SK-N-SH treated with all-trans-retinoic acid at 6 μM for 48 hours (cell line): Measurements from ENCODE around the gene MARCHF10.

Source experiments
- ARNTL ChIP-seq: fragments of 450-650 bp; formaldehyde crosslinking; IDR thresholded peaks from 2 replicates; pipeline ENCODE4 v1.5.0; 2020; ENCODE audit warnings: low read depth, mild to moderate bottlenecking, moderate library complexity, borderline replicate concordance
- BACH2 ChIP-seq: fragments of 250-450 bp; sonication (Bioruptor Pico); IDR thresholded peaks from 2 replicates; pipeline ENCODE4 v1.9.0; 2021; ENCODE audit warnings: mild to moderate bottlenecking, borderline replicate concordance
- GLIS3 ChIP-seq: fragments of 250-450 bp; sonication (Bioruptor Pico); IDR thresholded peaks from 2 replicates; pipeline ENCODE4 v1.5.0; 2020; ENCODE audit warnings: mild to moderate bottlenecking, moderate library complexity
- ISL1 ChIP-seq: fragments of 250-450 bp; sonication (Bioruptor Pico); IDR thresholded peaks from 2 replicates; pipeline ENCODE4 v2.1.2; 2022; ENCODE audit warnings: mild to moderate bottlenecking, moderate library complexity
- OSR1 ChIP-seq: fragments of 250-450 bp; sonication (Bioruptor Pico); IDR thresholded peaks from 2 replicates; pipeline ENCODE4 v1.8.0; 2022; ENCODE audit warnings: moderate library complexity, mild to moderate bottlenecking, inconsistent platforms
- RARB ChIP-seq: fragments of 250-450 bp; sonication (Bioruptor Pico); IDR thresholded peaks from 2 replicates; pipeline ENCODE4 v1.8.0; 2021; ENCODE audit warnings: mild to moderate bottlenecking, moderate library complexity
- SNAI2 ChIP-seq: fragments of 250-450 bp; sonication (Bioruptor Pico); IDR thresholded peaks from 2 replicates; pipeline ENCODE4 v1.5.0; 2020; ENCODE audit warnings: mild to moderate bottlenecking, moderate library complexity
- TCF4 ChIP-seq: fragments of 250-450 bp; sonication (Bioruptor Pico); IDR thresholded peaks from 2 replicates; pipeline ENCODE4 v1.8.0; 2021; ENCODE audit warnings: mild to moderate bottlenecking, moderate library complexity, borderline replicate concordance
- TOX ChIP-seq: fragments of 250-450 bp; sonication (Bioruptor Pico); IDR thresholded peaks from 2 replicates; pipeline ENCODE4 v1.8.0; 2021; ENCODE audit warnings: mild to moderate bottlenecking, moderate library complexity, borderline replicate concordance
- ZFP3 ChIP-seq: fragments of 250-450 bp; sonication (Bioruptor Pico); IDR thresholded peaks from 2 replicates; pipeline ENCODE4 v1.5.0; 2020; ENCODE audit warnings: mild to moderate bottlenecking, moderate library complexity
- ZFP30 ChIP-seq: fragments of 450-650 bp; formaldehyde crosslinking; IDR thresholded peaks from 2 replicates; pipeline ENCODE4 v1.5.0; 2022; ENCODE audit warnings: mild to moderate bottlenecking, moderate library complexity
- ZNF565 ChIP-seq: fragments of 450-650 bp; formaldehyde crosslinking; conservative IDR thresholded peaks from 2 replicates; pipeline ENCODE4 v1.5.0; 2020; ENCODE audit warnings: low read depth, mild to moderate bottlenecking, moderate library complexity
- ZNF8 ChIP-seq: fragments of 450-650 bp; formaldehyde crosslinking; IDR thresholded peaks from 2 replicates; pipeline ENCODE4 v1.5.0; 2020; ENCODE audit warnings: mild to moderate bottlenecking, moderate library complexity
- TF ChIP-seq, protein P1 (sequence below): fragments of 250-450 bp; sonication (Bioruptor Pico); IDR thresholded peaks from 2 replicates; pipeline ENCODE4 v1.8.0; 2020; ENCODE audit warnings: mild to moderate bottlenecking, moderate library complexity, borderline replicate concordance

GRCh38 chr17:62655656-62656055 lies 152.5 kb downstream of the MARCHF10 start:
- TF ChIP-seq ARNTL (CRISPR knock-in tag) (no peak), BACH2 (no peak), TOX (CRISPR knock-in tag) (no peak), RARB (CRISPR knock-in tag) (no peak), GLIS3 (CRISPR knock-in tag) (no peak), ZFP3 (CRISPR knock-in tag) (no peak), OSR1 (no peak), ZFP30 (CRISPR knock-in tag) (no peak), TCF4 (CRISPR knock-in tag) (no peak), ISL1 (CRISPR knock-in tag) (no peak), ZNF565 (CRISPR knock-in tag) (no peak), ZNF8 (CRISPR knock-in tag) (no peak), SNAI2 (CRISPR knock-in tag) (no peak)
- TF ChIP-seq, protein P1, sequence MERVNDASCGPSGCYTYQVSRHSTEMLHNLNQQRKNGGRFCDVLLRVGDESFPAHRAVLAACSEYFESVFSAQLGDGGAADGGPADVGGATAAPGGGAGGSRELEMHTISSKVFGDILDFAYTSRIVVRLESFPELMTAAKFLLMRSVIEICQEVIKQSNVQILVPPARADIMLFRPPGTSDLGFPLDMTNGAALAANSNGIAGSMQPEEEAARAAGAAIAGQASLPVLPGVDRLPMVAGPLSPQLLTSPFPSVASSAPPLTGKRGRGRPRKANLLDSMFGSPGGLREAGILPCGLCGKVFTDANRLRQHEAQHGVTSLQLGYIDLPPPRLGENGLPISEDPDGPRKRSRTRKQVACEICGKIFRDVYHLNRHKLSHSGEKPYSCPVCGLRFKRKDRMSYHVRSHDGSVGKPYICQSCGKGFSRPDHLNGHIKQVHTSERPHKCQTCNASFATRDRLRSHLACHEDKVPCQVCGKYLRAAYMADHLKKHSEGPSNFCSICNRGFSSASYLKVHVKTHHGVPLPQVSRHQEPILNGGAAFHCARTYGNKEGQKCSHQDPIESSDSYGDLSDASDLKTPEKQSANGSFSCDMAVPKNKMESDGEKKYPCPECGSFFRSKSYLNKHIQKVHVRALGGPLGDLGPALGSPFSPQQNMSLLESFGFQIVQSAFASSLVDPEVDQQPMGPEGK, result no peak
